ENCODE measurements around the gene HMGCL.

DNA sequence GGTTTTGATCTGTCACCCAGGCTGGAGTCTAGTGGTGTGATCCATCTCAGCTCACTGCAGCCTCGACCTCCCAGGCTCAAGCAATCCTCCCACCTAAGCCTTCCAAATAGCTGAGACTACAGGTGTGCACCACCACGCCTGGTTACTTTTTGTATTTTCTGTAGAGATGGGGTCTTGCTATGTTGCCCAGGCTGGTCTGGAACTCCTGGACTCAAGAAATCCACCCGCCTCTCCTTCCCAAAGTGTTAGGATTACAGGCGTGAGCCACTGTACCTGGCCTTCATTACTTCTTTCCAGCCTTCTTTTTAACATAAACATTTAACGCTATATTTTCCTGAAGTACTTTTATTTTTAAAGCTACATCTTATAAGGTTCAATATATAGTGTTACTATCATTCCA, 18.4 kb upstream of the HMGCL start:
- TF ChIP-seq IRX3 (CRISPR knock-in tag; IDR thresholded peaks at IDR 0.05; ENCODE audit: borderline replicate concordance, low read depth) = no peak
- TF ChIP-seq, protein P1, sequence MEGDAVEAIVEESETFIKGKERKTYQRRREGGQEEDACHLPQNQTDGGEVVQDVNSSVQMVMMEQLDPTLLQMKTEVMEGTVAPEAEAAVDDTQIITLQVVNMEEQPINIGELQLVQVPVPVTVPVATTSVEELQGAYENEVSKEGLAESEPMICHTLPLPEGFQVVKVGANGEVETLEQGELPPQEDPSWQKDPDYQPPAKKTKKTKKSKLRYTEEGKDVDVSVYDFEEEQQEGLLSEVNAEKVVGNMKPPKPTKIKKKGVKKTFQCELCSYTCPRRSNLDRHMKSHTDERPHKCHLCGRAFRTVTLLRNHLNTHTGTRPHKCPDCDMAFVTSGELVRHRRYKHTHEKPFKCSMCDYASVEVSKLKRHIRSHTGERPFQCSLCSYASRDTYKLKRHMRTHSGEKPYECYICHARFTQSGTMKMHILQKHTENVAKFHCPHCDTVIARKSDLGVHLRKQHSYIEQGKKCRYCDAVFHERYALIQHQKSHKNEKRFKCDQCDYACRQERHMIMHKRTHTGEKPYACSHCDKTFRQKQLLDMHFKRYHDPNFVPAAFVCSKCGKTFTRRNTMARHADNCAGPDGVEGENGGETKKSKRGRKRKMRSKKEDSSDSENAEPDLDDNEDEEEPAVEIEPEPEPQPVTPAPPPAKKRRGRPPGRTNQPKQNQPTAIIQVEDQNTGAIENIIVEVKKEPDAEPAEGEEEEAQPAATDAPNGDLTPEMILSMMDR (CRISPR knock-in tag; IDR thresholded peaks at IDR 0.05) = no peak
- TF ChIP-seq ATF1 (CRISPR knock-in tag; IDR thresholded peaks at IDR 0.05) = no peak
- TF ChIP-seq HDAC1 (CRISPR knock-in tag; IDR thresholded peaks at IDR 0.05) = no peak
